ENCODE measurements around the gene PRSS56.
"Not testable (repeated sequence)": the region's sequence is repeated elsewhere in the genome, so short reads cannot be mapped to it uniquely, and the experiment has no call there.

The PRSS56 gene

DNA sequence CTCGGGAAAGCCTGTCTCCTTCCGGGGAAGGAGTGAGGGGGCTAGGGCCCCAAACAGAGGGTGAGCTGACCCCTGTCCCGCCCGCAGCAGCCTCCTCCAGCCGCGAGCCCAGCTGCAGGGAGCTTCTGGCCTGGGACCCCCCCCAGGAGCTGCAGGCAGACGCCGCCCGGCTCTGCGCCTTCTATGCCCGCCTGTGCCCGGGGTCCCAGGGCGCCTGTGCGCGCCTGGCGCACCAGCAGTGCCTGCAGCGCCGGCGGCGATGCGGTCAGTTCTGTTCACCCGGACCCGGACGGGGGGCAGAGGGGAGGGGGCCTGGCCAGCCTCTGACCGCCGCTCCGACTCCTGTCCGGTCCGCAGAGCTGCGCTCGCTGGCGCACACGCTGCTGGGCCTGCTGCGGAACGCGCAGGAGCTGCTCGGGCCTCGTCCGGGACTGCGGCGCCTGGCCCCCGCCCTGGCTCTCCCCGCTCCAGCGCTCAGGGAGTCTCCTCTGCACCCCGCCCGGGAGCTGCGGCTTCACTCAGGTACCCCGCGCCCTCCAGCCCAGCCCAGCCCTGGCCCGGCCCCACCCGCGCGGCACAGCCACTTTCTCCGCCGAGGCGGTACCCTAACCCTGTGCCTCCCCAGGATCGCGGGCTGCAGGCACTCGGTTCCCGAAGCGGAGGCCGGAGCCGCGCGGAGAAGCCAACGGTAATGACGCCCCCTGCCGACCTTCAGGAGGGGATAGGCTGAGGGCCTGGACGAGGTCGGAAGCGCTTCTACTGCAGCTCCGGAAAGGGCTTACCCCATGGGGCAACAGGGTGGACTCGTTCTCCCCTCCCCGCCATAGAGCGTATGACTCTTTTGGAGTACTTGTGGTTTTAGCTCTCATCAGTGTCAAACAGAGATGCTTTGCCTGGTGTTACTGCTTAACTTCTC lies 3.8 kb downstream of the PRSS56 start:
- Mint-ChIP-seq H3K4me1 (ENCODE audit: low read depth) (peaks cover 4% of the 10 kb centered on the region), H3K9me3 (no peaks in the 10 kb centered on the region), H3K27ac (no peak overlapping the region), H3K27me3 (ENCODE audit: low read depth) (peaks cover 28% of the 10 kb centered on the region), H3K36me3 (ENCODE audit: low read depth) (no peaks in the 10 kb centered on the region), H3K4me3 (peak overlapping the region; percentile 28)

GRCh38 chr2:232524771-232525170 lies 4.6 kb downstream of the PRSS56 start:
- H3K36me3 Mint-ChIP-seq (ENCODE audit: low read depth), result no peaks in the 10 kb centered on the region
- H3K27ac Mint-ChIP-seq, result no peak overlapping the region
- peaks cover 22% of the 10 kb centered on the region for H3K27me3 Mint-ChIP-seq (ENCODE audit: low read depth)
- H3K4me1 Mint-ChIP-seq (ENCODE audit: low read depth), result peaks cover 5% of the 10 kb centered on the region
- H3K9me3 Mint-ChIP-seq, result no peaks in the 10 kb centered on the region
- no peak overlapping the region for H3K4me3 Mint-ChIP-seq

- no peaks in the 10 kb centered on the region for H3K36me3 Mint-ChIP-seq (ENCODE audit: low read depth)
- peaks cover 5% of the 10 kb centered on the region for H3K4me1 Mint-ChIP-seq (ENCODE audit: low read depth)
- no peak overlapping the region for H3K4me3 Mint-ChIP-seq
- H3K9me3 Mint-ChIP-seq, result no peaks in the 10 kb centered on the region
- no peak overlapping the region for H3K27ac Mint-ChIP-seq
- H3K27me3 Mint-ChIP-seq (ENCODE audit: low read depth), result peaks cover 22% of the 10 kb centered on the region
Measured at GRCh38 chr2:232525199-232525598, 5.0 kb downstream of the PRSS56 start.

DNA sequence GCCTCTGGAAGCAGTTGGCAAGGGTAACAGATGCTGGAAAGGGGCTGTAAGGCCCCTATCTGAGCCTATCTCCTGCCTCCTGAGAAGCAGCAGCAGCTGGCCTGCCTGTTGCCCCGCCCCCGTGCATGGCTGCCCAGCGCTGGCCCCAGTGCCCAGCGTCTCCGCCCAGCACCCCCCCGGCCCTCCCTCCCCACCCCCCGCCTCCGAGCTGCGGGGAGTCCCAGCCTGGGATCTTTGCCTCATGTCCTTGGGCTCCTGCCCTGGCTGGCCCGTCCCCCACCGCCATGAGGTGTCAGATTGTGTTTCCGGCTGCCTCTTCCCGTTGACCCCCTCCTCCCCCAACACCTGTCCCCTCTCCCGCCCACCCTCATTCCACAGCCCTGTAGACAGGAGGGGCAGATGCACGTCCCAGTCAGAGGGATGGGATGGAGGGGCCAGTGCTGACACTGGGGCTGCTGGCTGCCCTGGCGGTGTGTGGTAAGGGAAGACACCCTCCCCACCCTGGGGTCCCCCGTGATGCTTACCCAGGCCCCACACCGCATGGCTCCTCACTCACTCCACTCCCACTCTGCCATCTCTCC lies 5.7 kb downstream of the PRSS56 start, which contains the start of gene CHRND:
CHRND (plus strand) TSS at position 370 of the 581 bp plus-strand sequence; CDS start at position 426, 56 bp downstream.
- Mint-ChIP-seq H3K4me1 (ENCODE audit: low read depth) (peaks cover 5% of the 10 kb centered on the region), H3K27me3 (ENCODE audit: low read depth) (peaks cover 22% of the 10 kb centered on the region), H3K9me3 (no peaks in the 10 kb centered on the region), H3K36me3 (ENCODE audit: low read depth) (no peaks in the 10 kb centered on the region), H3K4me3 (no peak within 1 kb of the TSS), H3K27ac (no peak within 1 kb of the TSS)

- Mint-ChIP-seq H3K4me1 (ENCODE audit: low read depth) (peaks cover 4% of the 10 kb centered on the region), H3K27ac (no peak overlapping the region), H3K27me3 (ENCODE audit: low read depth) (peaks cover 20% of the 10 kb centered on the region), H3K9me3 (no peaks in the 10 kb centered on the region), H3K4me3 (no peak overlapping the region), H3K36me3 (ENCODE audit: low read depth) (no peaks in the 10 kb centered on the region)
Measured at GRCh38 chr2:232526372-232526941, 6.3 kb downstream of the PRSS56 start.

GRCh38 chr2:232527905-232528470 lies 7.8 kb downstream of the PRSS56 start:
- peaks cover 4% of the 10 kb centered on the region for H3K4me1 Mint-ChIP-seq (ENCODE audit: low read depth)
- H3K4me3 Mint-ChIP-seq, result no peak overlapping the region
- peaks cover 15% of the 10 kb centered on the region for H3K27me3 Mint-ChIP-seq (ENCODE audit: low read depth)
- no peaks in the 10 kb centered on the region for H3K36me3 Mint-ChIP-seq (ENCODE audit: low read depth)
- no peaks in the 10 kb centered on the region for H3K9me3 Mint-ChIP-seq
- no peak overlapping the region for H3K27ac Mint-ChIP-seq

DNA sequence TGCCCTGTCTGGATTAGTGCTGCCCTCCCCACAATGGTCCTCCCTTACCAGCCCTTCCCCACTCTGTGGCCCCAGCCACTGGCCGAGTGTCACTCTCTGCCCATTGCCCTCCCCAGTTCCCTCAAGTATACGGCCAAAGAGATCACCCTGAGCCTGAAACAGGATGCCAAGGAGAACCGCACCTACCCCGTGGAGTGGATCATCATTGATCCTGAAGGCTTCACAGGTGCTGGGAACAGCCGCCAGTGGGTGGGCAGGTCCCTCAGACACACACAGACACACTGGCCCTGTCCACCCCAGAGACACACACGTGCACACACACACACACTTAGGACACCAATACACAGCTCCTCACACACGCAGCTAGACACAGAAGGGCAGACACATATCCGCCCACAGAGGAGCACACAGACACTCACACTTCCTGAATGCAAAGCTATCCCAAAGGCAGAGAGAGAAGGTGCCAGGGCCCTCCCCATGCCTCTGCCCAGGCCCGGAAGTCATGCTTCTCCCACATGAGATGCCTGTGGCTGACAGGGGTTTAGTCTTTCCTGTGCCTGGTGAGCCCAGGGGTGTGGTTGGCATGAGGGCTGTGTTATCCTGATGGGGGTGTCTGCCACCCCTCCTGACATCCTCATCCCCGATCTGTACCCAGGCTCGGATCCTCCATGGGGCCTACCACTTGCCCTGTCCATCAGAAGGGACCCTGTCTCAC lies 8.7 kb downstream of the PRSS56 start:
- no peak overlapping the region for H3K27ac Mint-ChIP-seq
- no peak overlapping the region for H3K4me3 Mint-ChIP-seq

GRCh38 chr2:232529806-232530547 lies 9.8 kb downstream of the PRSS56 start:
- Mint-ChIP-seq H3K9me3 (no peaks in the 10 kb centered on the region), H3K4me1 (ENCODE audit: low read depth) (peaks cover 4% of the 10 kb centered on the region), H3K4me3 (no peak overlapping the region), H3K27me3 (ENCODE audit: low read depth) (peaks cover 3% of the 10 kb centered on the region), H3K36me3 (ENCODE audit: low read depth) (no peaks in the 10 kb centered on the region), H3K27ac (no peak overlapping the region)

More for the DNA sequence above, 8.7 kb downstream of the PRSS56 start:
- Mint-ChIP-seq H3K36me3 (ENCODE audit: low read depth) (no peaks in the 10 kb centered on the region), H3K9me3 (no peaks in the 10 kb centered on the region), H3K27me3 (ENCODE audit: low read depth) (peaks cover 10% of the 10 kb centered on the region), H3K4me1 (ENCODE audit: low read depth) (peaks cover 4% of the 10 kb centered on the region)

GRCh38 chr2:232530626-232531260 lies 10.6 kb downstream of the PRSS56 start:
- H3K36me3 Mint-ChIP-seq (ENCODE audit: low read depth), result no peaks in the 10 kb centered on the region
- H3K4me3 Mint-ChIP-seq, result no peak overlapping the region
- H3K27ac Mint-ChIP-seq, result no peak overlapping the region
- peaks cover 3% of the 10 kb centered on the region for H3K27me3 Mint-ChIP-seq (ENCODE audit: low read depth)
- H3K9me3 Mint-ChIP-seq, result no peaks in the 10 kb centered on the region
- peaks cover 4% of the 10 kb centered on the region for H3K4me1 Mint-ChIP-seq (ENCODE audit: low read depth)

GRCh38 chr2:232532419-232532818 lies 12.2 kb downstream of the PRSS56 start:
- peaks cover 8% of the 10 kb centered on the region for H3K9me3 Mint-ChIP-seq

GRCh38 chr2:232532821-232533220 lies 12.6 kb downstream of the PRSS56 start:
- H3K27ac Mint-ChIP-seq; H3K4me3 Mint-ChIP-seq; H3K27me3 Mint-ChIP-seq (ENCODE audit: low read depth); H3K4me1 Mint-ChIP-seq (ENCODE audit: low read depth); H3K9me3 Mint-ChIP-seq; H3K36me3 Mint-ChIP-seq (ENCODE audit: low read depth): not testable (repeated sequence)

More at GRCh38 chr2:232532419-232532818, 12.2 kb downstream of the PRSS56 start:
- peaks cover 3% of the 10 kb centered on the region for H3K27me3 Mint-ChIP-seq (ENCODE audit: low read depth)
- H3K36me3 Mint-ChIP-seq (ENCODE audit: low read depth), result no peaks in the 10 kb centered on the region
- peaks cover 4% of the 10 kb centered on the region for H3K4me1 Mint-ChIP-seq (ENCODE audit: low read depth)
- no peak overlapping the region for H3K27ac Mint-ChIP-seq
- no peak overlapping the region for H3K4me3 Mint-ChIP-seq

GRCh38 chr2:232533944-232534710 lies 13.9 kb downstream of the PRSS56 start:
- Mint-ChIP-seq H3K27me3 (ENCODE audit: low read depth) (peaks cover 6% of the 10 kb centered on the region), H3K4me3 (no peak overlapping the region), H3K9me3 (peaks cover 8% of the 10 kb centered on the region), H3K27ac (no peak overlapping the region), H3K4me1 (ENCODE audit: low read depth) (peaks cover 4% of the 10 kb centered on the region), H3K36me3 (ENCODE audit: low read depth) (no peaks in the 10 kb centered on the region)
